ENCODE measurements around the gene KCNH5. TPM values are rescaled to one million over a fixed set of nuclear protein-coding genes. Genes with fewer than 3 reads are reported as not detected.

KCNH5 gene
- total RNA-seq, 1 donor from 2014 or later: 2.4 TPM

- FAIRE-seq (no peak), DNase-seq (ENCODE audit: low read depth) (no peak)
- Mint-ChIP-seq H3K4me1 (ENCODE audit: low read depth, unreplicated experiment) (no peaks in the 10 kb centered on the region), H3K36me3 (ENCODE audit: low read depth, unreplicated experiment) (no peaks in the 10 kb centered on the region), H3K27ac (ENCODE audit: unreplicated experiment) (no peak overlapping the region), H3K9me3 (ENCODE audit: unreplicated experiment) (peaks cover 2% of the 10 kb centered on the region), H3K27me3 (ENCODE audit: low read depth, unreplicated experiment) (no peaks in the 10 kb centered on the region), H3K4me3 (ENCODE audit: unreplicated experiment) (no peak overlapping the region)
- Histone ChIP-seq H3K4me2 (ENCODE audit: low read length) (no peak overlapping the region), H3K4me1 (ENCODE audit: insufficient read depth, low read length) (no peaks in the 10 kb centered on the region), H3K27me3 (ENCODE audit: insufficient read depth, low read length) (no peaks in the 10 kb centered on the region), H2AFZ (ENCODE audit: low read depth, low read length) (no peak overlapping the region), H3K27ac (ENCODE audit: low read depth, low read length) (no peak overlapping the region), H4K20me1 (ENCODE audit: insufficient read depth, low read length) (no peaks in the 10 kb centered on the region), H3K79me2 (ENCODE audit: insufficient read depth, low read length) (no peaks in the 10 kb centered on the region), H3K36me3 (ENCODE audit: insufficient read depth, low read length) (no peaks in the 10 kb centered on the region), H3K9me3 (ENCODE audit: insufficient read depth, low read depth, low read length) (no peaks in the 10 kb centered on the region), H3K4me3 (ENCODE audit: insufficient read depth, low read depth, low read length) (no peak overlapping the region), H3K9ac (ENCODE audit: low read length) (no peak overlapping the region)
- TF ChIP-seq CTCF (IDR thresholded peaks at IDR 0.05; ENCODE audit: insufficient read depth, low read depth, low read length): no peak
- no peak for TF ChIP-seq EZH2 (IDR thresholded peaks at IDR 0.05; ENCODE audit: insufficient read depth, low read length)
Measured at GRCh38 chr14:62710811-62711210, 334.4 kb downstream of the KCNH5 start.

GRCh38 chr14:62709773-62710172, 335.5 kb downstream of the KCNH5 start:
- Mint-ChIP-seq H3K27me3 (ENCODE audit: low read depth, unreplicated experiment) (no peaks in the 10 kb centered on the region), H3K27ac (ENCODE audit: unreplicated experiment) (no peak overlapping the region), H3K9me3 (ENCODE audit: unreplicated experiment) (peaks cover 2% of the 10 kb centered on the region), H3K36me3 (ENCODE audit: low read depth, unreplicated experiment) (no peaks in the 10 kb centered on the region), H3K4me1 (ENCODE audit: low read depth, unreplicated experiment) (no peaks in the 10 kb centered on the region), H3K4me3 (ENCODE audit: unreplicated experiment) (no peak overlapping the region)
- TF ChIP-seq EZH2 (IDR thresholded peaks at IDR 0.05; ENCODE audit: insufficient read depth, low read length) (no peak), CTCF (IDR thresholded peaks at IDR 0.05; ENCODE audit: insufficient read depth, low read depth, low read length) (no peak)
- Histone ChIP-seq H3K27ac (ENCODE audit: low read depth, low read length) (no peak overlapping the region), H3K4me3 (ENCODE audit: insufficient read depth, low read depth, low read length) (no peak overlapping the region), H3K79me2 (ENCODE audit: insufficient read depth, low read length) (no peaks in the 10 kb centered on the region), H3K27me3 (ENCODE audit: insufficient read depth, low read length) (no peaks in the 10 kb centered on the region), H3K9ac (ENCODE audit: low read length) (no peak overlapping the region), H3K4me2 (ENCODE audit: low read length) (no peak overlapping the region), H3K9me3 (ENCODE audit: insufficient read depth, low read depth, low read length) (no peaks in the 10 kb centered on the region), H3K4me1 (ENCODE audit: insufficient read depth, low read length) (no peaks in the 10 kb centered on the region), H2AFZ (ENCODE audit: low read depth, low read length) (no peak overlapping the region), H4K20me1 (ENCODE audit: insufficient read depth, low read length) (no peaks in the 10 kb centered on the region), H3K36me3 (ENCODE audit: insufficient read depth, low read length) (no peaks in the 10 kb centered on the region)
- FAIRE-seq (no peak), DNase-seq (ENCODE audit: low read depth) (no peak)

- no peak overlapping the region for H3K27ac ChIP-seq (ENCODE audit: low read depth, low read length)
- Mint-ChIP-seq H3K36me3 (ENCODE audit: low read depth, unreplicated experiment) (no peaks in the 10 kb centered on the region), H3K4me3 (ENCODE audit: unreplicated experiment) (no peak overlapping the region), H3K27ac (ENCODE audit: unreplicated experiment) (no peak overlapping the region), H3K9me3 (ENCODE audit: unreplicated experiment) (no peaks in the 10 kb centered on the region), H3K4me1 (ENCODE audit: low read depth, unreplicated experiment) (no peaks in the 10 kb centered on the region), H3K27me3 (ENCODE audit: low read depth, unreplicated experiment) (no peaks in the 10 kb centered on the region)
- H3K79me2 ChIP-seq (ENCODE audit: insufficient read depth, low read length): no peaks in the 10 kb centered on the region
- H3K4me3 ChIP-seq (ENCODE audit: insufficient read depth, low read depth, low read length): no peak overlapping the region
- H3K4me1 ChIP-seq (ENCODE audit: insufficient read depth, low read length): no peaks in the 10 kb centered on the region
- H3K27me3 ChIP-seq (ENCODE audit: insufficient read depth, low read length): no peaks in the 10 kb centered on the region
- no peak for FAIRE-seq
- H4K20me1 ChIP-seq (ENCODE audit: insufficient read depth, low read length): no peaks in the 10 kb centered on the region
- no peak overlapping the region for H3K9ac ChIP-seq (ENCODE audit: low read length)
- H3K36me3 ChIP-seq (ENCODE audit: insufficient read depth, low read length): no peaks in the 10 kb centered on the region
- no peak overlapping the region for H2AFZ ChIP-seq (ENCODE audit: low read depth, low read length)
- DNase-seq (ENCODE audit: low read depth): peak; percentile 11
- no peaks in the 10 kb centered on the region for H3K9me3 ChIP-seq (ENCODE audit: insufficient read depth, low read depth, low read length)
- no peak overlapping the region for H3K4me2 ChIP-seq (ENCODE audit: low read length)
- TF ChIP-seq EZH2 (IDR thresholded peaks at IDR 0.05; ENCODE audit: insufficient read depth, low read length) (no peak), CTCF (IDR thresholded peaks at IDR 0.05; ENCODE audit: insufficient read depth, low read depth, low read length) (no peak)
Measured at GRCh38 chr14:62706217-62706616, 339.0 kb downstream of the KCNH5 start.

All from astrocyte (in vitro differentiated cells and primary cell).